Measurements from ENCODE around the gene POLE. TPM values are rescaled to one million over a fixed set of nuclear protein-coding genes. Genes with fewer than 3 reads are reported as not detected.

Gene POLE
- total and polyA plus RNA-seq, 2 experiments from 2014 or later, result 6.0 to 16.2 TPM

GRCh38 chr12:132633398-132633797, 53.7 kb downstream of the POLE start:
- no peak overlapping the region for H3K4me2 ChIP-seq (ENCODE audit: unreplicated experiment)
- H3K36me3 ChIP-seq (ENCODE audit: low read depth), result no peaks in the 10 kb centered on the region; the same call in 1 of the 2 replicates
- H3K79me2 ChIP-seq (ENCODE audit: insufficient read depth), result no peaks in the 10 kb centered on the region
- WGBS, 2 experiments (ENCODE audit: low coverage in 1 of 2, low lambda C conversion rate in 2 of 2, missing lambda C conversion rate in 2 of 2), result 91 to 95% methylated on average over 8 of the region's 8 CpGs
- no peak overlapping the region for H2AFZ ChIP-seq
- no peaks in the 10 kb centered on the region for H4K20me1 ChIP-seq (ENCODE audit: insufficient read depth)
- no peak overlapping the region for H3K4me3 ChIP-seq
- no peaks in the 10 kb centered on the region for H3K9me2 ChIP-seq (ENCODE audit: insufficient read depth)
- no peaks in the 10 kb centered on the region for H3K4me1 ChIP-seq (ENCODE audit: insufficient read depth)
- in situ Hi-C loops (cut with MboI), result no loop called here
- H3K9me3 ChIP-seq (ENCODE audit: low read depth), result no peaks in the 10 kb centered on the region
- no peaks in the 10 kb centered on the region for H3K27me3 ChIP-seq (replicated peaks; ENCODE audit: insufficient read depth)
- no peak for TF ChIP-seq EZH2phosphoT487 (IDR thresholded peaks at IDR 0.05; ENCODE audit: insufficient read depth, low read depth)
- TF ChIP-seq EZH2 (IDR thresholded peaks at IDR 0.05; ENCODE audit: insufficient read depth, poor library complexity, severe bottlenecking), result no peak
- no peaks in the 10 kb centered on the region for H3F3A ChIP-seq (ENCODE audit: insufficient read depth)
- H3K27ac ChIP-seq, result no peak overlapping the region
- no peak for DNase-seq
- no peak overlapping the region for H3K9ac ChIP-seq

DNA sequence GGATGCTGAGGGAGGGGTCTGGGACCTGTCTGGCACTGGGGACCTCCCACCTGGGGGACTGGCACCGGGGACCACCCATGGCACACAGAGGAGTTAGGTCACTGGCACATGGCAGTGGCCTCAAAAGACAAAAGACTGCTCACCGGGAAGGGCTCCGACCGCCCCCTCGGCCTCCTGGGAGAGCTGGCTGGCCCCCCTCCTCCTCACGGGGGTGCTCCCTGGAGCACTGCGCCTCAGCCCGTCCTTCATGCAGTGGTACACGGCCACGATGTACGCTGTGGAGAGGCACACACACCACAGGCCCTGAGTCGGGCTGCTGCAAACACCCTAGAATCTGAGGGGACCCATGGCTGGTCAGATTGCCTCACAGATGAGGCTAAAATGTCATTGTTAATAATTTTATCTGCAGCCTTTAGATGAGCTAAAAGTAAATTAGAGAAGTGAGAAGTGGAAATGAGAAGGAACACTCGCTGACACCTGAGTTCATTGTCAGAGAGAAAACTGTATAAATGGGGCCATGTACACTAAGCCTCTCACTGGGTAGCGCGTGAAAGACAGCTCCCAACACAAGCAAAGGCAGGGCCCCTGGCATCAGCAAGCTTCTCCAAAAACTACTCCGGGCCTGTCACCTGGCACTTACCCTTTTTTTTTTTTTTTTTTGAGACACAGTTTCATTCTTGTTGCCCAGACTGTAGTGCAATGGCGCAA, 54.5 kb downstream of the POLE start:
- H3K9ac ChIP-seq, result no peak overlapping the region
- DNase-seq, result no peak
- H4K20me1 ChIP-seq (ENCODE audit: insufficient read depth), result no peaks in the 10 kb centered on the region
- no peaks in the 10 kb centered on the region for H3F3A ChIP-seq (ENCODE audit: insufficient read depth)
- H3K9me3 ChIP-seq (ENCODE audit: low read depth), result no peaks in the 10 kb centered on the region
- in situ Hi-C loops (cut with MboI), result no loop called here
- no peak overlapping the region for H3K4me3 ChIP-seq
- WGBS, 2 experiments (ENCODE audit: low coverage in 1 of 2, low lambda C conversion rate in 2 of 2, missing lambda C conversion rate in 2 of 2), result 92 to 93% methylated on average over 14 to 16 of the region's 17 CpGs
- no peaks in the 10 kb centered on the region for H3K27me3 ChIP-seq (replicated peaks; ENCODE audit: insufficient read depth)
- H3K27ac ChIP-seq, result no peak overlapping the region
- TF ChIP-seq EZH2phosphoT487 (IDR thresholded peaks at IDR 0.05; ENCODE audit: insufficient read depth, low read depth) (no peak), EZH2 (IDR thresholded peaks at IDR 0.05; ENCODE audit: insufficient read depth, poor library complexity, severe bottlenecking) (no peak)
- H3K4me2 ChIP-seq (ENCODE audit: unreplicated experiment), result no peak overlapping the region
- no peaks in the 10 kb centered on the region for H3K9me2 ChIP-seq (ENCODE audit: insufficient read depth)
- H3K4me1 ChIP-seq (ENCODE audit: insufficient read depth), result no peaks in the 10 kb centered on the region
- H3K36me3 ChIP-seq (ENCODE audit: low read depth), result no peaks in the 10 kb centered on the region; the same call in 1 of the 2 replicates
- no peaks in the 10 kb centered on the region for H3K79me2 ChIP-seq (ENCODE audit: insufficient read depth)
- no peak overlapping the region for H2AFZ ChIP-seq

GRCh38 chr12:132631666-132632065, 55.5 kb downstream of the POLE start:
- Histone ChIP-seq H3K27me3 (replicated peaks; ENCODE audit: insufficient read depth) (no peaks in the 10 kb centered on the region), H3K4me2 (ENCODE audit: unreplicated experiment) (no peak overlapping the region), H3K4me1 (ENCODE audit: insufficient read depth) (no peaks in the 10 kb centered on the region), H3F3A (ENCODE audit: insufficient read depth) (no peaks in the 10 kb centered on the region), H3K9me2 (ENCODE audit: insufficient read depth) (no peaks in the 10 kb centered on the region), H3K79me2 (ENCODE audit: insufficient read depth) (no peaks in the 10 kb centered on the region), H3K36me3 (ENCODE audit: low read depth) (no peaks in the 10 kb centered on the region; the same call in 1 of the 2 replicates), H3K9ac (no peak overlapping the region), H3K4me3 (no peak overlapping the region), H3K9me3 (ENCODE audit: low read depth) (no peaks in the 10 kb centered on the region), H4K20me1 (ENCODE audit: insufficient read depth) (no peaks in the 10 kb centered on the region), H2AFZ (no peak overlapping the region), H3K27ac (no peak overlapping the region)
- WGBS, 2 experiments (ENCODE audit: low coverage in 1 of 2, low lambda C conversion rate in 2 of 2, missing lambda C conversion rate in 2 of 2), result 93 to 99% methylated on average over 10 to 11 of the region's 11 CpGs
- TF ChIP-seq EZH2phosphoT487 (IDR thresholded peaks at IDR 0.05; ENCODE audit: insufficient read depth, low read depth) (no peak), EZH2 (IDR thresholded peaks at IDR 0.05; ENCODE audit: insufficient read depth, poor library complexity, severe bottlenecking) (no peak)
- DNase-seq, result no peak
- in situ Hi-C loops (cut with MboI), result no loop called here

DNA sequence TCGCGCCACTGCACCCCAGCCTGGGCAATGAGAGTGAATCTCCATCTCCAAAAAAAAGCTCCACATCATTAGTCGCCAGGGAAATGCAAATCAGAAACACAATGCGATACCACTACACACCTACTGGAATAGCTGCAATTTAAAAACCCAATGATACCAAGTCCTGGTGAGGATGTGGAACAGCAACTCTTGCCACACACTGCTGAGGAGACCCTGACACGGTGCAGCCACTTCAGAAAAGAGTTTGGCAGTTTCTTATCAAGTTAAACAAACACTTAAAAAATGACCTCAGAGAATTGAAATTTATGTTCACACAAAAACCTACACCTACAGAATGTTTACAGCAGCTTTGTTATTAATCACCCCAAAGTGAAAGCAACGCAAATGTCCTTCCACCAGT, 56.5 kb downstream of the POLE start:
- Histone ChIP-seq H4K20me1 (ENCODE audit: insufficient read depth) (no peaks in the 10 kb centered on the region), H3K9me2 (ENCODE audit: insufficient read depth) (no peaks in the 10 kb centered on the region), H3K4me2 (ENCODE audit: unreplicated experiment) (no peak overlapping the region), H2AFZ (no peak overlapping the region), H3K9me3 (ENCODE audit: low read depth) (no peaks in the 10 kb centered on the region), H3K36me3 (ENCODE audit: low read depth) (no peaks in the 10 kb centered on the region; the same call in 1 of the 2 replicates), H3F3A (ENCODE audit: insufficient read depth) (no peaks in the 10 kb centered on the region), H3K4me3 (no peak overlapping the region), H3K79me2 (ENCODE audit: insufficient read depth) (no peaks in the 10 kb centered on the region), H3K4me1 (ENCODE audit: insufficient read depth) (no peaks in the 10 kb centered on the region), H3K9ac (no peak overlapping the region), H3K27me3 (replicated peaks; ENCODE audit: insufficient read depth) (no peaks in the 10 kb centered on the region), H3K27ac (no peak overlapping the region)
- in situ Hi-C loops (cut with MboI), result no loop called here
- DNase-seq, result no peak
- TF ChIP-seq EZH2 (IDR thresholded peaks at IDR 0.05; ENCODE audit: insufficient read depth, poor library complexity, severe bottlenecking), result no peak
- no peak for TF ChIP-seq EZH2phosphoT487 (IDR thresholded peaks at IDR 0.05; ENCODE audit: insufficient read depth, low read depth)
- WGBS, 2 experiments (ENCODE audit: low coverage in 1 of 2, low lambda C conversion rate in 2 of 2, missing lambda C conversion rate in 2 of 2), result 98 to 99% methylated on average over 6 of the region's 6 CpGs
